Measurements from ENCODE around the gene SMCO2.

DNA sequence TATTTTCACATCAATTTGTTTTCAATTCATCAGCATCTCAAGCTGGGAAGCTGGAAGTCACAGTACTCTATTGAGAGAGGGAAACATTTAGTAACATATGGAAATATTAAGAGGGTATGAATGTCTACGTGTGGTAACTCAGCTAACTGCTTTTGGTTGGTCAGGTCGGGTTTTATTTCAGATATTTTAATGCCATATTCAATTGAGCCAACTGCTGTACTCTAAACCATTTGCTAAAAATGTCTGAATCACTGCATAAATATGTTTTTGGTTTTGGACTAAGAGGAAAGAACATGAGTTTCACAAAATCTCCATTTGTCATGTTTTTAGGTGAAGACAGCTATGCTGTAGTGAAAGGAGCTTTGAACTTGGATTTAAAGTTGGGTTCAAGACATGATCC lies 58.6 kb downstream of the SMCO2 start:
- TF ChIP-seq, protein P1, sequence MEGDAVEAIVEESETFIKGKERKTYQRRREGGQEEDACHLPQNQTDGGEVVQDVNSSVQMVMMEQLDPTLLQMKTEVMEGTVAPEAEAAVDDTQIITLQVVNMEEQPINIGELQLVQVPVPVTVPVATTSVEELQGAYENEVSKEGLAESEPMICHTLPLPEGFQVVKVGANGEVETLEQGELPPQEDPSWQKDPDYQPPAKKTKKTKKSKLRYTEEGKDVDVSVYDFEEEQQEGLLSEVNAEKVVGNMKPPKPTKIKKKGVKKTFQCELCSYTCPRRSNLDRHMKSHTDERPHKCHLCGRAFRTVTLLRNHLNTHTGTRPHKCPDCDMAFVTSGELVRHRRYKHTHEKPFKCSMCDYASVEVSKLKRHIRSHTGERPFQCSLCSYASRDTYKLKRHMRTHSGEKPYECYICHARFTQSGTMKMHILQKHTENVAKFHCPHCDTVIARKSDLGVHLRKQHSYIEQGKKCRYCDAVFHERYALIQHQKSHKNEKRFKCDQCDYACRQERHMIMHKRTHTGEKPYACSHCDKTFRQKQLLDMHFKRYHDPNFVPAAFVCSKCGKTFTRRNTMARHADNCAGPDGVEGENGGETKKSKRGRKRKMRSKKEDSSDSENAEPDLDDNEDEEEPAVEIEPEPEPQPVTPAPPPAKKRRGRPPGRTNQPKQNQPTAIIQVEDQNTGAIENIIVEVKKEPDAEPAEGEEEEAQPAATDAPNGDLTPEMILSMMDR (conservative IDR thresholded peaks at IDR 0.05): no peak
- no peak for TF ChIP-seq ZFX (IDR thresholded peaks at IDR 0.05)

All from C4-2B (cell line).